ENCODE measurements around the gene CEP85L.
A peak's percentile ranks its signal among the peaks of the same experiment; 100 is the strongest.

CEP85L gene

GRCh38 chr6:118577972-118578371, 73.4 kb downstream of the CEP85L start:
- DNase-seq (ENCODE audit: low spot score): no peak

DNA sequence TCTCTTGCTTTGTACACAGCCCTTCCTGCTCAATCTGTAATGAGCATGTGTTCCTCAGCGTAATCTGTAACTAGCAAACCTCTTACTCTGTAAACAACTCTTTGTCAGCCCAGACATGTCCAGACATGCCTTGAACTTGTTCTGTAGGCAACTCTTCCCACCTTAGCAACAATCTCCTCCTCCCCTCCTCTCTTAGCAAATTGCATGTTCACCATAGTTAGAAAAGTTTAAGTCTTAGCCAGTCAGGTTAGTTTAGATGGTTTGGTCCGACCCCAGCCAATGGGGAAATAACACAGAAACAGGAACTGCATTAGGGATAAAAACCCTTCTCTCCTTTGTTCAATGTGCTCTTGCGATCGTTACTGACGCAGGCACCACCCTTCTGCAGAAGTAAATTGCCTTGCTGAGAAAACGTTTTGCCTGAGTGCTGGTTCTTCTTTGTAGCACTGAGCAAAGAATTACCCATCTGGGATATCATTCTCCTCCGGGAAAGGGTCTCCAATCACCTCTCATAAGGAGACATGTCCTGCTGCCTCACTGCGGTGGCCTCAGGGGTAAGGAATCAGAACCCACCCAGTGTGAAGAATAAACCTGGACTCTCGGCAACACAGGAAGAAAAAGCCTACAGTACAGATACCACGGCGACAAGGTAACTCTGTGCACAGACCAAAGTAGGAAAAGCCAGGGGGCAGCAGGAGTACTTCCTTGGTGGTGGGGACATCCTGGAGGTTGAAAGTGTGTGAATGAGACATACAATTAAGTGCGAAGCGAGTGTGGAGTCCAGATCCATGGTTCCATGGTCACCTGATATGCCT, 77.1 kb downstream of the CEP85L start:
- DNase-seq (ENCODE audit: low spot score): no peak

GRCh38 chr6:118571121-118571520, 80.3 kb downstream of the CEP85L start:
- no peak for DNase-seq (ENCODE audit: low spot score)

DNA sequence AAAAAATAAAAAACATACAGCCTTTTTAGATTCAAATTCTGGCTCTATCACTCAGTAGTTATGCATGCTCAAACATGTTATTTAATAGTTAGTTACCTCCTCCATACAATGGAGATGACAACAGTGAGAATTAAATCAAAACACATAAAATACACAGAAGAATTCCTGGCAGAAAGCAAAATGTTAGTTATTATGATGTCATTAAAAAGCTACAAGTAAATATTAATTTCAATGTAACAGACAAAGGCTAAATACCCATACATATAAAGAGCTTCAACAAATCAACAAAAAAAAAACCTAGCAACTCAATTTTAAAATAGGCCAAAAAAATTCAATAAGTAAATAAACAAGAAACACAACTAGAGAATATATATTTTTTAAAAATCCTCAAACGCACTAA, 81.9 kb downstream of the CEP85L start:
- DNase-seq (ENCODE audit: low spot score): no peak

DNA sequence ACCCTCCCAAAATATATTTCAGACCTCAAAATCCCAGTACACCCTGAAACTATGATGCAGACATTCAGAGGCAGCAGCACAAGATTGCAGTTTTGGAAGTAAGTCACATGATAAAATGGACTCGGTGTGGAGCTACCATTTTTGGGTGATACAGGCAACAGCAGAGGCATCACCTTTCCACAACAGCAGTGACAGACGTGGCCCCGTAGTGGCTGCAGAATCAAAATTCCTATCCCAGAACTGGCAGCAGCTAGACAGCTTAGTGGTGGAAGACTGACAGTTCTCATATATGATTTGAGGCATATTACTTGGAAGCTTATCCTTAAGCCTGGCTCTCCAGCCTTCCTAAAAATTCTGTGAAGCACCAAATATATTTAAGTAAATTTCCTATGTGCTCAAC, 83.4 kb downstream of the CEP85L start:
- DNase-seq (ENCODE audit: low spot score): no peak

DNA sequence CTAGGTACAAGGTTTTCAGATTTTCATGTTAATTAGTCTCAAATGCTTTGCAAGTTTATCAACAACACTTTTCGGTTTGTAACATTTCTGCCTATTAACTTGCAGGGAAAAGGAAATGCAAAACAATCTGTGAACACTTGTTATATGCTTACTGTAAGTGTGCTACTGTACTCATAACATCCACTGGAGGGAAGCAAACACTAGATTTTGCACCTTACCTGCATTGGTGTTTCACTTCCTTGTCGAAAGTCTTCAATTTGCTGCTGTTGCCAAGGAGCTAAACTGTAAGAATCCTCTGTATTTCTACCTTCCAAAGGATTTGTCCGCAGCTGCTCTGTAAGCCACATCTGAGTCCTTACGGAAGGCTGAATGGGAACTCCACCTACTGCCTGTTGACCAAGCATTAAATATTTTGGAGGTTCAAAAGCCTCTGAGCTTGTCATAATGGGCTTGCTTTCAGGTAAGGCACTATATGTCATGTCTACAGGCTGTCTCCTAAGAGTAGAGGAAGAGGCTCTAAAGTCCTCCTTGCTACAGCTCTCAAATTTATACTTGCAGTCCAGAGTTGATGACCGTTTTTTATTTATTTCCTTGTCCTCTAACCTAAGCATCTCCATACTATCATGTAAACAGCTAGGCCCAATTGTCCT, 86.0 kb downstream of the CEP85L start:
- DNase-seq (ENCODE audit: low spot score): peak; percentile 79

GRCh38 chr6:118562959-118563358, 88.4 kb downstream of the CEP85L start:
- no peak for DNase-seq (ENCODE audit: low spot score)

DNA sequence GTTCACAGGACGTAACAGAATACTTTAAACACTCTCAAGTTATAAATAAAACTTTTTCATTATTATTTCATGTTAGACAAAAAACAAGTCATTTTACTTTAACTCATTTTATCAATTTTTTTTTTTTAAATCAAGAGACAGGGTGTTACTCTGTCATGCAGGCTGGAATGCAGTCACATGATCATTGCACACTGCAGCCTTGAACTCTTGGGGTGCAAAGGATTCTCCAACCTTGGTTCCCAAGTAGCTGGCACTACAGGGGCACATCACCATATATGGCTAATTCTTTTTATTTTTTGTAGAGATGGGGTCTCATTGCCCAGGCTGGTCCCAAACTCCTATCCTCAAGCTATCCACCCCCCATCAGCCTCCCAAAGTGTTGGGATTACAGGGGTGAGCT, 89.1 kb downstream of the CEP85L start:
- DNase-seq (ENCODE audit: low spot score): no peak

GRCh38 chr6:118559659-118560058, 91.7 kb downstream of the CEP85L start:
- DNase-seq (ENCODE audit: low spot score): no peak

- DNase-seq (ENCODE audit: low spot score): no peak
Observed at GRCh38 chr6:118558464-118559217, 92.8 kb downstream of the CEP85L start.

DNA sequence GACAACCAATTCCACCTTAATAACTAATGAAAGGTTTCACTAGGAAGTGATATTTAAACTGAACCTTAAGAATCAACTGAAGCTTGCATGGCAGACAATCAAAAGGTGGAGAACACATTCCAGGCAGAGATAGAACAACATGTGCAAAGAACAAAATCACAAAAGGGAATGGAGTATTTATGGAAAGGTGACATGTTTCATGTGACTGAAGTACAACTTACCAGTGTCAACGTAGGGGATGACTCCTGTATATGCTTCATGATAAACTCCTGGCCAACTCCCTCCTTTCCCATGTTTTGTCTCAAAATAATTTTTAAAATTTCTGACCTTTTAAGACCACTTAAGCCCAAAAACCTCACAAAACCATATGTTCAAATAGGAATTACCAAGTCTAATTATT, 96.7 kb downstream of the CEP85L start:
- DNase-seq (ENCODE audit: low spot score): no peak

- DNase-seq (ENCODE audit: low spot score): no peak
Observed at GRCh38 chr6:118553132-118553531, 98.3 kb downstream of the CEP85L start.

GRCh38 chr6:118551063-118552053, 100.0 kb downstream of the CEP85L start:
- DNase-seq (ENCODE audit: low spot score): peak; percentile 69

GRCh38 chr6:118548613-118549012, 102.8 kb downstream of the CEP85L start:
- DNase-seq (ENCODE audit: low spot score): no peak

DNA sequence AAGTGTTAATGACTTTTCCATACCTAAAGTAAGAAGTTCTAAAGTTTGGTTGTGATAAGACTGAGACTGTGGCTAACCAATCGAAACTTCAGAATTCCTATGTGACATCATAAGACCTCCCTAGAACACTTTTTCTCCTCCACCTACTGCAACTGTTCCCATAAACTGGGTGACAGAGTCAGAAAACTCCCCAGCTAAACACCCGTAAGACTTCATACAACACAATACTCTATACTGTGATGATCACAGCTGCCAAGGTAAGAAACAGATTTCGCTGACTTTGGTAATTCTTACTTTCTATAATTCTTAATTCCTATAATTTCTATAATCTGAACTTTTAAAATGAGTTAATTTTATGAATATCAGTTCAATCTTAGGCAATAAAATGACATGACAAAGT, 103.3 kb downstream of the CEP85L start, which contains the start of gene PLN:
Gene PLN, plus strand, starts transcription at position 161 of the 400 bp plus-strand sequence. CDS start 10,626 bp downstream, outside the sequence.
- no peak for DNase-seq (ENCODE audit: low spot score)

DNA sequence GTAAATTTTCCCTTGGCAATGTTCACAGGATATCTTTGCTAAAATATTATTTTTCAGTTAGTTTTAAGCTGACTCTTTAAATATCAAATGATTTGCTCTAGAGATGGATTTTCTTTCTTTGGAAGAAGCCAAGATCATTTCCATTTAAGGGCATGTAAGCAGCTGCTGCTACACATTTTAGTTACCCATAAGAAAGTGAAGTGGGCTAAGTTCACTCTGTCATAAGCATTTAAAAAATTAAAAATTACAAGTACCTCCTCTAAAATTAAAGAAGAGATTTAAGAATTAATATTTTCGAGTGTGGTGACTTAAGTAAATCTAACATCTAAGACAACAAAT, 104.5 kb downstream of the CEP85L start:
- DNase-seq (ENCODE audit: low spot score): no peak

- DNase-seq (ENCODE audit: low spot score): no peak
Observed at GRCh38 chr6:118546164-118546879, 105.1 kb downstream of the CEP85L start.

GRCh38 chr6:118544105-118544504, 107.3 kb downstream of the CEP85L start:
- DNase-seq (ENCODE audit: low spot score): no peak

- DNase-seq (ENCODE audit: low spot score): no peak
Observed at GRCh38 chr6:118542184-118542952, 109.0 kb downstream of the CEP85L start.

GRCh38 chr6:118537574-118537973, 113.8 kb downstream of the CEP85L start:
- DNase-seq (ENCODE audit: low spot score): no peak

All from NAMALWA (cell line).